Measurements from ENCODE around the gene OSER1. TPM values are rescaled to one million over a fixed set of nuclear protein-coding genes. Genes with fewer than 3 reads are reported as not detected.

The OSER1 gene
- total RNA-seq, 1 experiment from 2014 or later: 34.8 TPM

DNA sequence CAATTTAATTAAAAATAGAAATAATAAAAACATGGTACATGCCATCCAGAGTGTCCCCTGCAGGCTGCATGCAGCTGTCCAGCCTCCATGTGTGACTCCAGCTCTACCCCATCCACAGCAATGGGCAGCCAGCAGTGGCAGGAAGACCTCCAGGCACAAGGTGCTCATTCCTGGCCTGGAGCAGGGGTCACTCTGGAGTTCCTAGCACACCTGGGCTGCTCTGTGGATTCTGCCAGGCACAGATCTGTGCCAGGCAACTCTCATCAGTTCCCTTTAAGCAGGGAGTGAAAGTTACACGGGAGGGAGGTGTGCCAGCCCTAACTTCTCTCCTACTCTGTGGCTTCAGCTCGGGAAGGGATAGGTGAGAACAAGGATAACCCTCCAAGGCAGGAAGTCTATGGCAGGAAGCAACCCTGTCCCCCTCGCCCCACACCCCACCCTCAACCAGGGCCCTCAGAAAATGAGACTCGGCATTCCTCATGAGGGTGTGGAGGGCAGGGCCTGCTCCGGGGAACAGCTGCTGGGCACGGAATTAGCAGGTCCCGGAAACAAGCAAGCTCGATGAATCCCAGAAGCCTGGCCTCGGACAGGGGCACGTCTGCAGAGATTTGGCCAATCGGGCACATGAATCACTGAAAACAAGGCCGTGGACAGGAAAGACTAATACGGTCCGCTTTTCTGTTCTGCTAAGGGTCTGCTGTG, 33.6 kb downstream of the OSER1 start:
- Histone ChIP-seq H3F3A (ENCODE audit: low read length, unreplicated experiment) (peaks cover 8% of the 10 kb centered on the region), H3K9ac (ENCODE audit: low read length) (0 out of 2 replicates have a peak overlapping the region, but pooled peaks have one; percentile 2), H3K4me2 (ENCODE audit: low read length) (no peak overlapping the region), H3K27me3 (ENCODE audit: low read length) (no peaks in the 10 kb centered on the region), H3K4me3 (ENCODE audit: low read length) (no peak overlapping the region), H3K36me3 (ENCODE audit: low read depth, low read length) (no peaks in the 10 kb centered on the region), H3K27ac (ENCODE audit: low read length) (peak overlapping the region; percentile 31), H3K4me1 (ENCODE audit: insufficient read depth, low read length) (peaks cover 42% of the 10 kb centered on the region), H3K9me2 (replicated peaks; ENCODE audit: low read length) (no peaks in the 10 kb centered on the region), H3K9me3 (ENCODE audit: low read length) (no peaks in the 10 kb centered on the region), H2AFZ (ENCODE audit: low read length) (peak overlapping the region; percentile 37), H3K79me2 (ENCODE audit: low read length) (no peaks in the 10 kb centered on the region), H4K20me1 (ENCODE audit: low read length) (no peaks in the 10 kb centered on the region)
- intact Hi-C loops (cut with micrococcal nuclease): no loop called here
- TF ChIP-seq EZH2phosphoT487 (IDR thresholded peaks at IDR 0.05; ENCODE audit: borderline replicate concordance, low read length) (no peak), EZH2 (IDR thresholded peaks at IDR 0.05; ENCODE audit: low read length, unreplicated experiment) (no peak), CTCF (conservative IDR thresholded peaks at IDR 0.05; ENCODE audit: low read depth, low read length) (no peak)
- POLR2A ChIA-PET (ENCODE audit: unreplicated experiment): no interaction called here
- DNase-seq (peak; percentile 62), ATAC-seq (peak; percentile 44)
- CTCF ChIA-PET: no interaction called here
- no TSS peak for BruUV-seq (replicated peaks)

- ATAC-seq (no peak), DNase-seq (no peak)
- H3K27ac ChIP-seq (ENCODE audit: low read length): peak overlapping the region; percentile 97; the same call in 1 of the 2 replicates
- no TSS peak for BruUV-seq (replicated peaks)
- no peak overlapping the region for H3K9ac ChIP-seq (ENCODE audit: low read length)
- H3F3A ChIP-seq (ENCODE audit: low read length, unreplicated experiment): peaks cover 14% of the 10 kb centered on the region
- intact Hi-C loops (cut with micrococcal nuclease): no loop called here
- H3K27me3 ChIP-seq (ENCODE audit: low read length): no peaks in the 10 kb centered on the region
- no peak overlapping the region for H2AFZ ChIP-seq (ENCODE audit: low read length)
- POLR2A ChIA-PET (ENCODE audit: unreplicated experiment): no interaction called here
- CTCF ChIA-PET: no interaction called here
- TF ChIP-seq CTCF (conservative IDR thresholded peaks at IDR 0.05; ENCODE audit: low read depth, low read length): no peak
- H3K9me3 ChIP-seq (ENCODE audit: low read length): no peaks in the 10 kb centered on the region
- no peaks in the 10 kb centered on the region for H3K36me3 ChIP-seq (ENCODE audit: low read depth, low read length)
- peaks cover 60% of the 10 kb centered on the region for H3K4me1 ChIP-seq (ENCODE audit: insufficient read depth, low read length)
- peaks cover 4% of the 10 kb centered on the region for H3K79me2 ChIP-seq (ENCODE audit: low read length)
- no peaks in the 10 kb centered on the region for H3K9me2 ChIP-seq (replicated peaks; ENCODE audit: low read length)
- no peak overlapping the region for H3K4me2 ChIP-seq (ENCODE audit: low read length)
- H4K20me1 ChIP-seq (ENCODE audit: low read length): no peaks in the 10 kb centered on the region
- no peak overlapping the region for H3K4me3 ChIP-seq (ENCODE audit: low read length)
These were observed 35.4 kb downstream of the OSER1 start for GRCh38 chr20:44174996-44175765.

- peak overlapping the region; percentile 75 for H3K4me2 ChIP-seq (ENCODE audit: low read length)
- no TSS peak for BruUV-seq (replicated peaks)
- H2AFZ ChIP-seq (ENCODE audit: low read length): peak overlapping the region; percentile 15; the same call in 1 of the 2 replicates
- intact Hi-C loops (cut with micrococcal nuclease): no loop called here
- peak overlapping the region; percentile 97 for H3K27ac ChIP-seq (ENCODE audit: low read length)
- no peak for ATAC-seq
- TF ChIP-seq EZH2phosphoT487 (IDR thresholded peaks at IDR 0.05; ENCODE audit: borderline replicate concordance, low read length): no peak
- TF ChIP-seq CTCF (conservative IDR thresholded peaks at IDR 0.05; ENCODE audit: low read depth, low read length): no peak
- no peak for TF ChIP-seq EZH2 (IDR thresholded peaks at IDR 0.05; ENCODE audit: low read length, unreplicated experiment)
- peaks cover 7% of the 10 kb centered on the region for H3K79me2 ChIP-seq (ENCODE audit: low read length)
- H3K9me3 ChIP-seq (ENCODE audit: low read length): no peaks in the 10 kb centered on the region
- CTCF ChIA-PET: no interaction called here
- H3K4me1 ChIP-seq (ENCODE audit: insufficient read depth, low read length): peaks cover 55% of the 10 kb centered on the region
- H3K9ac ChIP-seq (ENCODE audit: low read length): peak overlapping the region; percentile 77
- no peaks in the 10 kb centered on the region for H4K20me1 ChIP-seq (ENCODE audit: low read length)
- peaks cover 14% of the 10 kb centered on the region for H3F3A ChIP-seq (ENCODE audit: low read length, unreplicated experiment)
- H3K36me3 ChIP-seq (ENCODE audit: low read depth, low read length): no peaks in the 10 kb centered on the region
- H3K27me3 ChIP-seq (ENCODE audit: low read length): no peaks in the 10 kb centered on the region
- POLR2A ChIA-PET (ENCODE audit: unreplicated experiment): no interaction called here
- H3K4me3 ChIP-seq (ENCODE audit: low read length): no peak overlapping the region
- peak; percentile 61 for DNase-seq
- no peaks in the 10 kb centered on the region for H3K9me2 ChIP-seq (replicated peaks; ENCODE audit: low read length)
These were observed 36.7 kb downstream of the OSER1 start for GRCh38 chr20:44173846-44174245.
